ENCODE measurements around the gene ATP8A2.

The ATP8A2 gene

GRCh38 chr13:25692099-25692498 is 320.3 kb downstream of the ATP8A2 start:
- in situ Hi-C loops (cut with MboI; ENCODE audit: low pct_unique_long_range_greater_than_20kb, low sequenced_read_pairs): no loop called here
- DNase-seq: no peak

DNA sequence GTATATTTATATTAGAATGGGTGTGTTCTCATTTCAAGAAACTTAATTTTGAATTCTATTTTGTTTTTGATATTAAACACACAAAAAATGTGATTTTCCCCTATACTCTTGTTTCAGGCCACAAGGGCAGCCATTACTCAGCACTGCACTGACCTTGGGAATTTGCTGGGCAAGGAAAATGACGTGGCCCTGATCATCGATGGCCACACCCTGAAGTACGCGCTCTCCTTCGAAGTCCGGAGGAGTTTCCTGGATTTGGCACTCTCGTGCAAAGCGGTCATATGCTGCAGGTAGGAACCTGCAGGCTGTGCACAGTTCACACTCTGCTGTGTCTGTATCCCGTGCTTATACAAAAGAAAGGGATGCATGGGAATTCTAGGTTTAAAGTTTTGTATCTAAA is 327.3 kb downstream of the ATP8A2 start:
- DNase-seq: no peak

DNA sequence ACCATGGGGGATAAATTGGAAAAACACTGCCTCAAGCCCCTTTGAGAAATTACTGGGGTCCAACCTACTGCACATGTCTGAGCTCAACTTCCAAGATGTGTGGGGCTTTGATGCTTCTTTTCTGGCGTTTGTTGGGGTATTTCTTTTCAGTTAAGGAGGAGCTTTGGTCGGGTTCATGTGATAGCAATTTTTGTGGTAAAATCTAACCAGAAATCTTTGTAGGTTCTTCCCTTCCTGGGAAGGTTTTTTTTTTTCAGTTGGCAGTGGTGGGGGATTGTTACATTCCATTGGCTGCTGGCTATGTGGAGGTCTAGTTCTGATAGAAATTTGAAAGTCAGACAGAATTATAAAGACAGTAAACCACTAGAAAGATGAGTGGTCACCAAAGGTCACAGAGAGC is 327.8 kb downstream of the ATP8A2 start:
- in situ Hi-C loops (cut with MboI; ENCODE audit: low pct_unique_long_range_greater_than_20kb, low sequenced_read_pairs): no loop called here
- DNase-seq: no peak

More for the DNA sequence above, 327.3 kb downstream of the ATP8A2 start:
- in situ Hi-C loops (cut with MboI; ENCODE audit: low pct_unique_long_range_greater_than_20kb, low sequenced_read_pairs): no loop called here

- no peak for DNase-seq
- in situ Hi-C loops (cut with MboI; ENCODE audit: low pct_unique_long_range_greater_than_20kb, low sequenced_read_pairs): no loop called here
Measured at GRCh38 chr13:25701304-25701703, 329.5 kb downstream of the ATP8A2 start.

DNA sequence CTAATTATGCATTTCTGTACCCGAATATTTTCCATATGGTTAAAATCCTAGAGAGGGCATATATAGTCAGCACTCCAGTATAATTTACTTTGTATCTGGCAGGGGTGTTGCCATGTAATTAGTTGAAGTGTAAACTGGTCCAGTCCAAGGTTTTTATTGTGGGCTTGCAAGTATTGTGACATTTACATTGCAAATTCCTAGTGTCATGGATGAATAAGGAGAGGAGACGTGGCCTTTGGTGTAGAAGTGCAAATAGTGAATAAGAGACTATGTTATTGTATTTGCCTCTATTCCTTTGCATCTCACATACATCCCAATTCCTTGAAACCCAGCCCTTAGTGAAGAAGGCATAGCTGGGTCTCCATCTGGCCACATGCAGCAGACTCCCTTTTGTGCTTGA is 330.6 kb downstream of the ATP8A2 start:
- no peak for DNase-seq
- in situ Hi-C loops (cut with MboI; ENCODE audit: low pct_unique_long_range_greater_than_20kb, low sequenced_read_pairs): no loop called here

DNA sequence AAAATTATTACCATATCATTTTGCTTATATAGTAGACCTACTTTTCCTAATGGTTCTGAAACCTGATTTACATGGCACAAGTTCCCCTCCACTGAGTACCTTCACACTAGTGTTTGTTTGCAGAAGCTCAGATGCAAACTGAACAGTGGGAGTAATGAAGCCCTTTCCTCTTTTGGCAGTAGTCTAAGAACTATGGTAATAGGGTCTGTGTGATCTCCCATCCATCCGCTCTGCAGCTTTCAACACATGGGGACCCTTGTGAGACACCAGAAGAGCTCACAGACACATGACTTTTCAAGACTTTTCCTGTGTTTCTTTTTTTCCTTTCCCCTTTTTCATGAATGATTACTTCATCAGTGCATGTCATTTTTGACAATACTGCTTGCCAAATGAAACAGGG is 336.0 kb downstream of the ATP8A2 start:
- in situ Hi-C loops (cut with MboI; ENCODE audit: low pct_unique_long_range_greater_than_20kb, low sequenced_read_pairs): no loop called here
- no peak for DNase-seq

- no peak for DNase-seq
- in situ Hi-C loops (cut with MboI; ENCODE audit: low pct_unique_long_range_greater_than_20kb, low sequenced_read_pairs): no loop called here
Measured at GRCh38 chr13:25708268-25708667, 336.5 kb downstream of the ATP8A2 start.

DNA sequence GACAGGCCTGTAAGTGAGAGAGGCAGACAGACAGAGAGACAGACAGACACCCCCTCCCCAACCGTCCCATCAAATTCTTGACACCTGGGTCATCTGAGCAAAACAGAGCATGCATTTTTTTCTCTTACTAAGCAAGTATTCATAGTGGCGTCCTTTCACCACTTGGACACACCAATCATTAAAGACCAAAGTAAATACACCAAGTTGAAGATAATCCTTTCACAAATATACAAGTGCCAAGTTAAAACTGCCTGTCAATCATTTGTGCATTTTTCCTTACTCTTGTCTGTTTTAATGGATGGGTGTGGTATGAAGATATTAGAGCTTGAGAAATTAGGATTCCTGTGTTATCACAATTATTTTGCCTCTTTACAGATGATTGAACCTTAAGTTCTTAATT is 337.3 kb downstream of the ATP8A2 start:
- in situ Hi-C loops (cut with MboI; ENCODE audit: low pct_unique_long_range_greater_than_20kb, low sequenced_read_pairs): no loop called here
- no peak for DNase-seq

DNA sequence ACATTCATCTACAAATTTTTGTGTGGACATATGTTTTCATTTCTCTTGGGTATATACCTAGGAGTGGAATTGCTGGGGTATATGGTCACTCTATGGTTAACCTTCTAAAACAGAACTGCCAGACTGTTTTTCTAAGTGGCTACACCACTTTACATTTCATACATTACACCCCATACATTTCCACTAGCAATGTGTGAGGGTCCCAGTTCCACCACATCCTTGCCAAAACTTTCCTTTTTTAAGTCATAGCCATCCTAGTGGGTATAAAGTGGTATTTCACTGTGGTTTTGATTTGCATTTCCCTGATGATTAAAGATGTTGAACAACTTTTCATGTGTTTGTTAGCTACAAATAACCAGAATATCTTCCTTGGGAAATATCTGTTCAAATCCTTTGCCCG is 344.0 kb downstream of the ATP8A2 start:
- no peak for DNase-seq
- in situ Hi-C loops (cut with MboI; ENCODE audit: low pct_unique_long_range_greater_than_20kb, low sequenced_read_pairs): no loop called here

DNA sequence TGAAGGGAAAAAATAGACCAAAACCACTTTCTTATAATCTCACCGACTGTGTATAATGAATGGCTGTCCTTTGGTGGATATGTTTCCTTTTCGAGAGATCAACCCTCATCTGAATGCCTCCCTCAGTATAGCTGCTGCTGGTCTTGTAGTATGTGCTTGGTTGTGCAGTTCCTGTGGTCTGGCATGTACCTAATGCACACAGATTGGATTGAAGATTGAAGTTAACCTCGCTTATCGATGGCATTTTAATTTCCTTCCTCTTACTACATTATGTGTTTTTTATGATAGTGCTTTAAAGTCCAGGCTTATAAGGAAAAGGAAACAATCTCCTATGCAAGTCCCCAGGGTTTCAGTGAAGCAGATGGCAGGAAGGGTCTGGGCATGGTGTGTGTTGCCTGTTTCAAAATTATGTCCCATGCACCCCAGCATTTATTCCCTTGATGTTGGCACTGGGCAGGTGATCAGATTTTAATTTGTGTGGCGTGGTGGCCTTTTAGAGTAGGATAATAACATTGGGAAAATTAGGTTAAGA is 346.0 kb downstream of the ATP8A2 start:
- DNase-seq: no peak
- in situ Hi-C loops (cut with MboI; ENCODE audit: low pct_unique_long_range_greater_than_20kb, low sequenced_read_pairs): no loop called here

DNA sequence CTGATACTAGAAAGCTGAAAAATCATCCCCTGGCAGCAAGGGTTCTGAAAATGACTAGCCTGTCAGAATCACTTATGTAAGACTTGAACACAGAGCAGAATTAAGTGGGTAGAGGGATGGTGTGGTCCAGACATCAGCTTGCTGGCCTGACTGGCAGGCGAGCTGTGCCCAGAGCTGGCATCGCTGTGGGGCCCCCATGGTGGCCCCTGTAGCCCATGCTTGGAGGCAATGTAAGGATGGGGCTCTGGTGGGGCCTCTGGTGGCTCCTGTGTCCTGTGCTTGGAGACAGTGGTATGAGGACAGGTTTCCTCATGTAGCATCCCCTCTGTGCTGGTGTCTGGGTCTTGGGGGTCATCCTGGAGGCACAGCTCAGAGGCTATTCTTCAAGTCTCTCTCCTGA is 347.9 kb downstream of the ATP8A2 start:
- in situ Hi-C loops (cut with MboI; ENCODE audit: low pct_unique_long_range_greater_than_20kb, low sequenced_read_pairs): no loop called here
- DNase-seq: no peak

GRCh38 chr13:25722893-25723292 is 351.1 kb downstream of the ATP8A2 start:
- no peak for DNase-seq
- in situ Hi-C loops (cut with MboI; ENCODE audit: low pct_unique_long_range_greater_than_20kb, low sequenced_read_pairs): no loop called here

- in situ Hi-C loops (cut with MboI; ENCODE audit: low pct_unique_long_range_greater_than_20kb, low sequenced_read_pairs): no loop called here
- no peak for DNase-seq
Measured at GRCh38 chr13:25725104-25725503, 353.3 kb downstream of the ATP8A2 start.

DNA sequence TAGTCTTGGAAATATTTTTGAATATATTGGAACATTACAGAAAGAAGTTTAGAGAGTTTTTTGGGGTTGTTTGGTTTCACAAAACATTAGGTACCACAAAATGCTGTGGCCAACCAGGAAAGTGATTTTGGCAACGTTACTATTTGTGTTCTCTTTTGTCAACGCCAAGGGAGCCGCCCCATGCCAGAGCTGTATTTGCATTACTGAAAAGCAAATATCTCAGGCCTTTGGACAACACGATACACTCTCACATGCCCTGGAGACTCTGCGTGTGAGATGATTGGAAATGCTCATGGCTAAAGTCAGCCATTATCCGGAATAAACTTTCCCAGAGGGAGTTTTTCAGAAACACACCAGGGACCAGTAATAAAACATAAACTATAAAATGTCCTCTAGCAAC is 355.5 kb downstream of the ATP8A2 start:
- in situ Hi-C loops (cut with MboI; ENCODE audit: low pct_unique_long_range_greater_than_20kb, low sequenced_read_pairs): no loop called here
- no peak for DNase-seq

GRCh38 chr13:25727810-25728209 is 356.0 kb downstream of the ATP8A2 start:
- DNase-seq: no peak
- in situ Hi-C loops (cut with MboI; ENCODE audit: low pct_unique_long_range_greater_than_20kb, low sequenced_read_pairs): no loop called here

- DNase-seq: no peak
- in situ Hi-C loops (cut with MboI; ENCODE audit: low pct_unique_long_range_greater_than_20kb, low sequenced_read_pairs): no loop called here
Measured at GRCh38 chr13:25729201-25729600, 357.4 kb downstream of the ATP8A2 start.

- in situ Hi-C loops (cut with MboI; ENCODE audit: low pct_unique_long_range_greater_than_20kb, low sequenced_read_pairs): no loop called here
- no peak for DNase-seq
Measured at GRCh38 chr13:25731037-25731436, 359.3 kb downstream of the ATP8A2 start.

- in situ Hi-C loops (cut with MboI; ENCODE audit: low pct_unique_long_range_greater_than_20kb, low sequenced_read_pairs): no loop called here
- DNase-seq: no peak
Measured at GRCh38 chr13:25731536-25731935, 359.8 kb downstream of the ATP8A2 start.

- in situ Hi-C loops (cut with MboI; ENCODE audit: low pct_unique_long_range_greater_than_20kb, low sequenced_read_pairs): no loop called here
- DNase-seq: no peak
Measured at GRCh38 chr13:25732111-25732865, 360.5 kb downstream of the ATP8A2 start.

DNA sequence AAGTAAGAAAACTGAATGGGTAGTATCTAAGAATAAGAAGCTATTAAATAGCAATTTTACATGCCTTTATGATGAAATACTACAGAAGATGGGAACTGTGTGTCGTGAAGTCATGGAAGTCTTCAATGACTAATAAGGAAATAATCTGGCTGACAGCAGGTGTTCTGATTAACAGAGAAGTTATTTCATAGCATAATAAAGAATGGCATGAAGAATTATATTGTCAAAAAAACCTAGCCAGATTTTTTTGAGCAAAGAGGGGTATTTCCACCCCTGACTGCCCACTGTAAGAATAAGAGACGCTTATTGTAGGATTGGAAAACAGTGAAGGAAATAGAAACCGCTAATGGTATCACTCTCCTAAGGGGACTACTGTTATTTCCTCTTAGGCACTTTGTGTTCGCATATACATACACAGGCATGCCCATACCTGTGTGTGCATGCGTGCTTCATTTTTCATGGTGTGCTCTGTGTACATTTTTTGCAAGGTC is 361.3 kb downstream of the ATP8A2 start:
- in situ Hi-C loops (cut with MboI; ENCODE audit: low pct_unique_long_range_greater_than_20kb, low sequenced_read_pairs): no loop called here
- DNase-seq: no peak

Data from KBM-7 (cell line).